HG03558 (cell line): ENCODE results near the gene U2SURP.
"Not testable (repeated sequence)": the region's sequence is repeated elsewhere in the genome, so short reads cannot be mapped to it uniquely, and the experiment has no call there.

Experiments used
- ATAC-seq: cut with Tn5 transposase; IDR thresholded peaks from one replicate; pipeline ENCODE4 v1.9.1; 2021; ENCODE audit warnings: moderate number of reproducible peaks; ENCODE audit not compliant: unreplicated experiment; ENCODE audit errors: extremely low read depth

Gene U2SURP

GRCh38 chr3:142975316-142975995, 25.9 kb upstream of the U2SURP start:
- no peak for ATAC-seq

- no peak for ATAC-seq
Measured at GRCh38 chr3:142976621-142977398, 24.6 kb upstream of the U2SURP start.

- ATAC-seq = no peak
Measured at GRCh38 chr3:142977399-142977728, 24.0 kb upstream of the U2SURP start.

GRCh38 chr3:142981108-142981507, 20.3 kb upstream of the U2SURP start:
- ATAC-seq = no peak

GRCh38 chr3:142982038-142982773, 19.2 kb upstream of the U2SURP start:
- no peak for ATAC-seq

GRCh38 chr3:142983318-142983717, 18.1 kb upstream of the U2SURP start:
- no peak for ATAC-seq

GRCh38 chr3:142984255-142984654, 17.1 kb upstream of the U2SURP start:
- ATAC-seq = no peak

GRCh38 chr3:142987080-142987700, 14.2 kb upstream of the U2SURP start:
- ATAC-seq = no peak

- no peak for ATAC-seq
Measured at GRCh38 chr3:142987707-142988106, 13.7 kb upstream of the U2SURP start.

- ATAC-seq = not testable (repeated sequence)
Measured at GRCh38 chr3:142988221-142988620, 13.1 kb upstream of the U2SURP start.

- not testable (repeated sequence) for ATAC-seq
Measured at GRCh38 chr3:142988826-142989225, 12.5 kb upstream of the U2SURP start.

GRCh38 chr3:142990721-142991120, 10.6 kb upstream of the U2SURP start:
- no peak for ATAC-seq

GRCh38 chr3:142992323-142992722, 9.0 kb upstream of the U2SURP start:
- no peak for ATAC-seq

GRCh38 chr3:142993958-142994442, 7.4 kb upstream of the U2SURP start:
- no peak for ATAC-seq

- ATAC-seq = no peak
Measured at GRCh38 chr3:142997330-142997729, 4.0 kb upstream of the U2SURP start.

GRCh38 chr3:142998439-142998838, 2.9 kb upstream of the U2SURP start:
- ATAC-seq = no peak

GRCh38 chr3:142999881-143000280, 1.5 kb upstream of the U2SURP start:
- no peak for ATAC-seq

- no peak for ATAC-seq
Measured at GRCh38 chr3:143000528-143000927, 842 bp upstream of the U2SURP start.

- peak; percentile 53 for ATAC-seq
Measured at GRCh38 chr3:143001034-143001368, 369 bp upstream of the U2SURP start.

GRCh38 chr3:143002083-143002712, 828 bp downstream of the U2SURP start:
- ATAC-seq = peak; percentile 18
